HepG2 (cell line): ENCODE results near the gene RNPS1. TPM values are rescaled to one million over a fixed set of nuclear protein-coding genes. Genes with fewer than 3 reads are reported as not detected.
"Not testable (repeated sequence)": the region's sequence is repeated elsewhere in the genome, so short reads cannot be mapped to it uniquely, and the experiment has no call there.

Experiments
- ATAC-seq: fragments of 200-7000 bp; cut with Tn5 transposase; 3 replicates; pipeline ENCODE4 v1.9.1; 2020; ENCODE audit warnings: mild to moderate bottlenecking, moderate library complexity
- BruUV-seq: library from RNA; stranded (reverse); fragments of 400-500 nt; replicated peaks from 2 replicates; lab custom pipeline; 2021; lab: Mats Ljungman, UMichigan
- CTCF ChIA-PET: fragments of 300-600 bp; formaldehyde crosslinking; extraction: SDS; loops from one replicate; lab custom pipeline; 2021; ENCODE audit warnings: low total read pairs, inconsistent platforms, low intra/inter-chr PET ratio; lab: Yijun Ruan, JAX
- POLR2A ChIA-PET: fragments of 350-600 bp; sonication (Branson Sonifier 250); formaldehyde crosslinking; loops from one replicate; lab custom pipeline; 2020; ENCODE audit warnings: antibody characterized with exemption, inconsistent platforms; lab: Yijun Ruan, JAX
- DNase-seq: peaks from one replicate; pipeline ENCODE4 v3.0.0-alpha.2; 2015; ENCODE audit warnings: low spot score
- FAIRE-seq: peaks from 3 replicates; lab custom pipeline; 2011; peaks lifted over from hg19 to GRCh38; lab: Jason Lieb, UNC
- H2AFZ ChIP-seq: one replicate; pipeline ENCODE4 v1.6.1; 2011; ENCODE audit warnings: low read length, inconsistent platforms
- H3K27ac ChIP-seq: fragments of 300-600 bp; 3 replicates; pipeline ENCODE4 v1.8.0; 2011; ENCODE audit warnings: mixed run types, mild to moderate bottlenecking, mixed read lengths, low read length, inconsistent platforms; ENCODE audit not compliant: insufficient read depth; ENCODE audit errors: extremely low read length
- H3K27me3 ChIP-seq, 2 experiments: fragments of 200-600 bp in 1 of 2; 2 replicates in 1 of 2; 3 replicates in 1 of 2; pipeline versions ENCODE4 v1.6.0 to v1.8.0; 2011; ENCODE audit warnings: low read length in 2 of 2, mild to moderate bottlenecking in 2 of 2, moderate library complexity in 2 of 2, inconsistent platforms in 1 of 2; ENCODE audit not compliant: insufficient read depth in 2 of 2, control insufficient read depth in 1 of 2
- H3K36me3 ChIP-seq, 2 experiments: fragments of 200-600 bp in 1 of 2; replicated peaks in 1 of 2; 2 replicates in 1 of 2; 3 replicates in 1 of 2; pipeline versions ENCODE4 v1.5.1 to v1.8.0; 2011; ENCODE audit warnings: low read length in 2 of 2, inconsistent platforms in 1 of 2; ENCODE audit not compliant: insufficient read depth in 2 of 2, control insufficient read depth in 1 of 2
- H3K4me1 ChIP-seq: 2 replicates; pipeline ENCODE4 v1.5.1; 2012; ENCODE audit warnings: low read length, inconsistent platforms; ENCODE audit not compliant: insufficient read depth
- H3K4me2 ChIP-seq: 2 replicates; pipeline ENCODE4 v1.6.0; 2011; ENCODE audit warnings: low read depth, low read length, inconsistent platforms
- H3K4me3 ChIP-seq, 3 experiments: fragments of 200-600 bp in 1 of 3; sonication (generic), shearing (Covaris generic) in 1 of 3; replicated peaks in 1 of 3; 2 replicates each; pipeline ENCODE4 v1.5.1; 2011 to 2016; ENCODE audit warnings: low read length in 3 of 3, inconsistent platforms in 2 of 3, low read depth in 2 of 3, mild to moderate bottlenecking in 2 of 3, control low read depth in 1 of 3, mixed read lengths in 1 of 3; ENCODE audit not compliant: insufficient read depth in 1 of 3
- H3K79me2 ChIP-seq: one replicate; pipeline ENCODE4 v1.6.1; 2011; ENCODE audit warnings: low read length, inconsistent platforms; ENCODE audit not compliant: insufficient read depth
- H3K9ac ChIP-seq: 2 replicates; pipeline ENCODE4 v1.6.0; 2011; ENCODE audit warnings: mild to moderate bottlenecking, low read depth, low read length, inconsistent platforms; ENCODE audit not compliant: insufficient read depth
- H3K9me3 ChIP-seq: 2 replicates; pipeline ENCODE4 v1.5.1; 2012; ENCODE audit warnings: mild to moderate bottlenecking, low read length
- H4K20me1 ChIP-seq: 2 replicates; pipeline ENCODE4 v1.6.0; 2011; ENCODE audit warnings: inconsistent platforms, mild to moderate bottlenecking, low read length, moderate library complexity; ENCODE audit not compliant: insufficient read depth
- KLF13 ChIP-seq: sonication (generic); formaldehyde crosslinking; IDR thresholded peaks from 2 replicates; pipeline ENCODE4 v1.4.0; 2020; ENCODE audit warnings: mild to moderate bottlenecking, missing genetic modification reagents
- ZNF543 ChIP-seq: sonication (generic); formaldehyde crosslinking; IDR thresholded peaks from 2 replicates; pipeline ENCODE4 v1.4.0; 2020; ENCODE audit warnings: mild to moderate bottlenecking, missing genetic modification reagents
- WGBS: methylation state at CpG from one replicate; pipeline ENCODE4 v1.1.6; 2017; ENCODE audit warnings: low lambda C conversion rate; 5-methylcytosine and 5-hydroxymethylcytosine counted together
- in situ Hi-C: cut with HindIII; loops from 2 replicates; pipeline ENCODE4 v1.10.0; 2017; ENCODE audit warnings: low pct_unique_long_range_greater_than_20kb; ENCODE audit not compliant: extremely low pct_ligation_motif_present
- intact Hi-C: fragments of 100-400 bp; cut with micrococcal nuclease; formaldehyde crosslinking; loops from one replicate; pipeline ENCODE4 v1.10.0; 2022; ENCODE audit not compliant: unreplicated experiment
- polyA plus RNA-seq, 8 experiments: library from polyadenylated mRNA; depleted of rRNA in 3 of 8; stranded (reverse) in 7 of 8; unstranded in 1 of 8; fragments of >200 nt; fragmentation: Illumina TruSeq in 4 of 8; extraction: Trizol in 4 of 8; gene quantifications; 2 replicates each; pipeline versions ENCODE4 v1.2.1 to v1.2.3, GENCODE V29; 2011 to 2016; ENCODE audit warnings: low read depth in 4 of 8, missing spikeins in 1 of 8, mixed read lengths in 1 of 8; ENCODE audit not compliant: insufficient read depth in 1 of 8
- total RNA-seq, 5 experiments: library from RNA; depleted of rRNA; stranded (reverse); fragments of >200 nt; fragmentation: Illumina TruSeq; extraction: Trizol; gene quantifications; 2 replicates each; pipeline ENCODE4 v1.2.3, GENCODE V29; 2016; ENCODE audit warnings: low read depth in 1 of 5
- TF ChIP-seq, protein P1 (sequence below): sonication (generic); formaldehyde crosslinking; IDR thresholded peaks from 2 replicates; pipeline ENCODE4 v1.5.0; 2020; ENCODE audit warnings: mild to moderate bottlenecking, missing genetic modification reagents, moderate library complexity

Gene RNPS1
- total and polyA plus RNA-seq, 2 of the 13 experiments (the other 11 are each of a cell fraction or from before 2014, with no cell fraction given) = 126 to 133 TPM

DNA sequence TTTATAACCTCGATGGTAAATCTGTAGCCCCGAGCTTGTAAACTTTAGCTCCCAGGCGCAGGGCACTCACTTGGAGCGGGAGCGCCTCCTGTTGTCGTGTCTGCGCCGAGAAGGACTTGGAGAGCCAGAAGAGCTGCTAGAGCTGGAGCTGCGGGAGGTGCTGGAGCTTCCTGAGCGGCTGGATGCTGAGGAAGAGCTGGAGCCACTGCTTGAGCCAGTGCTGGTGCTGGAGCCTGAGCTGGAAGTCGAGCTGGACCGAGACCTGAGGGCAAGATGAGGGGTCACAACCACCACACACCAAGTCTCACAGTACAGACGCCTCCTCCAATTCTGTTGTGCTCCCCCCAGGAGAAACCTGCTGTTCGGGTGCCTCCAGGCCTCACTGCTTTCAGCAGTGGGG lies 4.9 kb downstream of the RNPS1 start:
- 95% methylated on average over 14 of the region's 14 CpGs for WGBS
- peaks cover 62% of the 10 kb centered on the region for H3K79me2 ChIP-seq
- CTCF ChIA-PET = not testable (repeated sequence)

DNA sequence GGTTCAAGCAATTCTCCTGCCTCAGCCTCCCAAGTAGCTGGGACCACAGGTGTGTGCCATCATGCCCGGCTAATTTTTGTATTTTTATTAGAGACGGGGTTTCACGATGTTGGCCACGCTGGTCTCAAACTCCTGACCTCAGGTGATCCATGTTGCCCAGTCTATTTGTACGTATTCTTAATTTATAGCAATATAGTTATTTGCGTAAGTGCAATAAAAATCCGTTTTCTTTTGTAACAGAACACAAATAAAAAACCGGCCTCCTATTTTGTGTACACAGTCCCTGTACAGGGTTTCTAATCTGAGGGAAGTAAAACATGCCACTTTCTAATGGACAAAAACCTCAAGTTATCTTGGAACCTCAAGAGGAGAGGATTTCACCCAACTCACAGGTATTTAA lies 7.7 kb downstream of the RNPS1 start:
- FAIRE-seq (no peak), ATAC-seq (no peak), DNase-seq (no peak)
- H3K79me2 ChIP-seq = peaks cover 37% of the 10 kb centered on the region
- H4K20me1 ChIP-seq = peaks cover 22% of the 10 kb centered on the region
- in situ Hi-C loops = no loop called here
- intact Hi-C loops = no loop called here
- H3K36me3 ChIP-seq = peaks cover 17 to 89% of the 10 kb centered on the region in 2 experiments
- H3K9ac ChIP-seq = no peak overlapping the region
- no peak overlapping the region for H3K27ac ChIP-seq
- POLR2A ChIA-PET = interaction anchor here (0.7 to 3.9 kb wide), 3 partner anchors 9 to 47 kb away, joined by 3 to 20 read pairs (median 3); partner anchors contain the start of gene ECI1
- no peaks in the 10 kb centered on the region for H3K27me3 ChIP-seq
- peaks cover 8% of the 10 kb centered on the region for H3K4me1 ChIP-seq
- no peak for TF ChIP-seq ZNF543
- TF ChIP-seq KLF13 (CRISPR knock-in tag) = no peak
- no peaks in the 10 kb centered on the region for H3K9me3 ChIP-seq
- H3K4me3 ChIP-seq = no peak overlapping the region
- CTCF ChIA-PET = no interaction called here
- 97% methylated on average over 8 of the region's 8 CpGs for WGBS
- H2AFZ ChIP-seq = no peak overlapping the region
- no peak overlapping the region for H3K4me2 ChIP-seq
- no TSS peak for BruUV-seq

More for the DNA sequence above, 4.9 kb downstream of the RNPS1 start:
- H3K9me3 ChIP-seq, H3K4me2 ChIP-seq, in situ Hi-C loops, H3K9ac ChIP-seq, DNase-seq, BruUV-seq, H3K27me3 ChIP-seq, intact Hi-C loops, FAIRE-seq, H2AFZ ChIP-seq, ATAC-seq, H3K27ac ChIP-seq, H3K4me3 ChIP-seq: not testable (repeated sequence)
- TF ChIP-seq, protein P1, sequence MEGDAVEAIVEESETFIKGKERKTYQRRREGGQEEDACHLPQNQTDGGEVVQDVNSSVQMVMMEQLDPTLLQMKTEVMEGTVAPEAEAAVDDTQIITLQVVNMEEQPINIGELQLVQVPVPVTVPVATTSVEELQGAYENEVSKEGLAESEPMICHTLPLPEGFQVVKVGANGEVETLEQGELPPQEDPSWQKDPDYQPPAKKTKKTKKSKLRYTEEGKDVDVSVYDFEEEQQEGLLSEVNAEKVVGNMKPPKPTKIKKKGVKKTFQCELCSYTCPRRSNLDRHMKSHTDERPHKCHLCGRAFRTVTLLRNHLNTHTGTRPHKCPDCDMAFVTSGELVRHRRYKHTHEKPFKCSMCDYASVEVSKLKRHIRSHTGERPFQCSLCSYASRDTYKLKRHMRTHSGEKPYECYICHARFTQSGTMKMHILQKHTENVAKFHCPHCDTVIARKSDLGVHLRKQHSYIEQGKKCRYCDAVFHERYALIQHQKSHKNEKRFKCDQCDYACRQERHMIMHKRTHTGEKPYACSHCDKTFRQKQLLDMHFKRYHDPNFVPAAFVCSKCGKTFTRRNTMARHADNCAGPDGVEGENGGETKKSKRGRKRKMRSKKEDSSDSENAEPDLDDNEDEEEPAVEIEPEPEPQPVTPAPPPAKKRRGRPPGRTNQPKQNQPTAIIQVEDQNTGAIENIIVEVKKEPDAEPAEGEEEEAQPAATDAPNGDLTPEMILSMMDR = 0 out of 2 replicates have a peak, but pooled peaks have one; percentile 5
- POLR2A ChIA-PET = interaction anchor here (0.5 to 3.9 kb wide), 3 partner anchors 12 to 228 kb away, joined by 3 to 20 read pairs (median 3); partner anchors contain the start of genes ECI1 and TRAF7
- Histone ChIP-seq H4K20me1 (peaks cover 37% of the 10 kb centered on the region), H3K36me3 (peaks cover 7 to 62% of the 10 kb centered on the region in 2 experiments), H3K4me1 (peaks cover 24% of the 10 kb centered on the region)

DNA sequence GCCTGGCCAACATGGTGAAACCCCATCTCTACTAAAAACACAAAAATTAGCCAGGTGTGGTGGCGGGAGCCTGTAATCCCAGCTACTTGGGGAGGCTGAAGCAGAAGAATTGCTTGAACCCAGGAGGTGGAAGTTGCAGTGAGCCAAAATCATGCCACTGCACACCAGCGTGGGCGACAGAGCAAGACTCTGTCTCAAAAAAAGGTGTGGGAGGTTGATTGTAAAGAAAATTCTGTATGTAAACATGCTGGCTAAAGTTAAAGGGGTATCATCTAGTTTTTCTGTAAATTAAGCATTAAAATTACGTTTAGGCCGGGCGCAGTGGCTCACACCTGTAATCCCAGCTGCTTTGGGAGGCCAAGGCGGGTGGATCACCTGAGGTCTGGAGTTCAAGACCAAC lies 9.4 kb downstream of the RNPS1 start:
- BruUV-seq, POLR2A ChIA-PET, CTCF ChIA-PET, H3K4me3 ChIP-seq, H3K27ac ChIP-seq, H3K9me3 ChIP-seq, H2AFZ ChIP-seq, H3K4me1 ChIP-seq, H4K20me1 ChIP-seq, ATAC-seq, H3K9ac ChIP-seq, FAIRE-seq, in situ Hi-C loops, H3K27me3 ChIP-seq, intact Hi-C loops, H3K4me2 ChIP-seq, DNase-seq: not testable (repeated sequence)
- Histone ChIP-seq H3K79me2 (peaks cover 20% of the 10 kb centered on the region), H3K36me3 (peaks cover 19 to 87% of the 10 kb centered on the region in 2 experiments)
- WGBS = over 99% methylated on average over 7 of the region's 7 CpGs
